A673 (cell line): ENCODE data around the gene GPR149.

ENCODE experiments used
- CTCF ChIP-seq: fragments of 300-800, 200-600 bp; sonication (generic); conservative IDR thresholded peaks from 2 replicates; pipeline ENCODE4 v1.5.1; 2017; ENCODE audit warnings: low read depth, mild to moderate bottlenecking, antibody characterized with exemption, low read length, moderate library complexity, mixed read lengths
- EZH2 ChIP-seq: fragments of 200-600 bp; sonication (generic); IDR thresholded peaks from 2 replicates; pipeline ENCODE4 v1.6.1; 2017; ENCODE audit warnings: borderline replicate concordance, low read depth, mild to moderate bottlenecking, mixed read lengths, antibody characterized with exemption, low read length; ENCODE audit not compliant: poor library complexity, severe bottlenecking

- no peak for TF ChIP-seq EZH2
- TF ChIP-seq CTCF = no peak
Measured at GRCh38 chr3:154427685-154428285, 2.2 kb downstream of the GPR149 start.
